Neural cell (in vitro differentiated cells): ENCODE results near the gene SYK.

Experiments used
- RAD21 ChIP-seq: fragments of 450-650 bp; conservative IDR thresholded peaks from 2 replicates; pipeline ENCODE4 v1.6.1; 2014; ENCODE audit warnings: antibody characterized with exemption, mild to moderate bottlenecking, moderate library complexity
- TAF1 ChIP-seq: IDR thresholded peaks from 2 replicates; pipeline ENCODE4 v1.6.1; 2012; ENCODE audit warnings: low read depth
- TF ChIP-seq, protein P1 (sequence below): fragments of 450-650 bp; IDR thresholded peaks from 2 replicates; pipeline ENCODE4 v1.5.1; 2014; ENCODE audit warnings: antibody characterized with exemption, mild to moderate bottlenecking, moderate library complexity; ENCODE audit not compliant: poor library complexity, severe bottlenecking

DNA sequence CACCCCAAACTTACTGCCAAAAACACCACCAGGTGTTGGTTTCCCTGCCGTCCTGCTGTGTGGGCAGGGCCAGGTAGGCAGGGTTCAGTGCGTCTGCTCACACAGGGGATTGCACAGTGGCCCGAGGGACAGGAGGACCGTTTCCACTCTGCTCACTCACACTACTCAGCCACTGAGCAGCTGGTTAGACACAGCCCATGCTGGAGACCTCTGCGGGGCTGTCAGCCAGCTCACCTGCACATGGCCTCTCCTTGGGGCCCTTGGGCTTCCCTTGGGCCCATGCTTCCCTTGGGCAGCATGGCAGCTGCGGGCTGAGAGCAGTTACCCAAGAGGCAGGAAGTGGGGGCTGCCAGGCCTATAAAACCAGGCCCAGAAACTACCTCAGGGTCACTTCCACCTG, 79.0 kb downstream of the SYK start:
- TF ChIP-seq, protein P1, sequence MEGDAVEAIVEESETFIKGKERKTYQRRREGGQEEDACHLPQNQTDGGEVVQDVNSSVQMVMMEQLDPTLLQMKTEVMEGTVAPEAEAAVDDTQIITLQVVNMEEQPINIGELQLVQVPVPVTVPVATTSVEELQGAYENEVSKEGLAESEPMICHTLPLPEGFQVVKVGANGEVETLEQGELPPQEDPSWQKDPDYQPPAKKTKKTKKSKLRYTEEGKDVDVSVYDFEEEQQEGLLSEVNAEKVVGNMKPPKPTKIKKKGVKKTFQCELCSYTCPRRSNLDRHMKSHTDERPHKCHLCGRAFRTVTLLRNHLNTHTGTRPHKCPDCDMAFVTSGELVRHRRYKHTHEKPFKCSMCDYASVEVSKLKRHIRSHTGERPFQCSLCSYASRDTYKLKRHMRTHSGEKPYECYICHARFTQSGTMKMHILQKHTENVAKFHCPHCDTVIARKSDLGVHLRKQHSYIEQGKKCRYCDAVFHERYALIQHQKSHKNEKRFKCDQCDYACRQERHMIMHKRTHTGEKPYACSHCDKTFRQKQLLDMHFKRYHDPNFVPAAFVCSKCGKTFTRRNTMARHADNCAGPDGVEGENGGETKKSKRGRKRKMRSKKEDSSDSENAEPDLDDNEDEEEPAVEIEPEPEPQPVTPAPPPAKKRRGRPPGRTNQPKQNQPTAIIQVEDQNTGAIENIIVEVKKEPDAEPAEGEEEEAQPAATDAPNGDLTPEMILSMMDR, result no peak
- TF ChIP-seq TAF1, result no peak
- no peak for TF ChIP-seq RAD21
